Upper lobe of right lung (tissue), 1 donor: ENCODE data around the gene WT1. TPM values are rescaled to one million over a fixed set of nuclear protein-coding genes. Genes with fewer than 3 reads are reported as not detected.

Source experiments
- ATAC-seq: fragments of 200-7000 bp; cut with Tn5 transposase; one replicate; pipeline ENCODE4 v1.9.1; 2020; ENCODE audit warnings: mild to moderate bottlenecking, moderate library complexity
- DNase-seq: peaks from one replicate; pipeline ENCODE4 v3.0.0-alpha.2; 2020
- H3K27ac ChIP-seq: fragments of 200-600 bp; one replicate; pipeline ENCODE4 v1.8.0; 2022
- H3K27me3 ChIP-seq: fragments of 200-600 bp; one replicate; pipeline ENCODE4 v1.8.0; 2022; ENCODE audit warnings: mild to moderate bottlenecking
- H3K36me3 ChIP-seq: fragments of 200-600 bp; one replicate; pipeline ENCODE4 v1.8.0; 2022
- H3K4me1 ChIP-seq: fragments of 200-600 bp; one replicate; pipeline ENCODE4 v1.8.0; 2022
- H3K4me3 ChIP-seq: fragments of 200-600 bp; one replicate; pipeline ENCODE4 v1.8.0; 2022; ENCODE audit warnings: mild to moderate bottlenecking
- H3K9me3 ChIP-seq: fragments of 200-600 bp; one replicate; pipeline ENCODE4 v1.8.0; 2022
- intact Hi-C: fragments of 100-400 bp; cut with DNase I; formaldehyde crosslinking; loops from one replicate; pipeline ENCODE4 v1.11.0; 2022
- total RNA-seq: library from RNA; stranded (reverse); fragmentation: NEBNext Ultra II Directional; extraction: Animal tissue kit (Norgen Biotek cat#: 25700); gene quantifications from one replicate; pipeline ENCODE4 v1.2.1, GENCODE V29; 2021
- TF ChIP-seq, protein P1 (sequence below): fragments of 200-600 bp; IDR thresholded peaks from one replicate; pipeline ENCODE4 v1.8.0; 2022; ENCODE audit warnings: antibody characterized with exemption
- donor health status: DM: no; HTN: yes; CAD: no; lungs with severe emphysema.

WT1 gene
- total RNA-seq, 1 donor from 2014 or later = 1.5 TPM

- ATAC-seq = no peak
- Histone ChIP-seq H3K4me1 (no peaks in the 10 kb centered on the region), H3K27me3 (no peaks in the 10 kb centered on the region), H3K36me3 (no peaks in the 10 kb centered on the region), H3K4me3 (no peak overlapping the region), H3K27ac (no peak overlapping the region), H3K9me3 (no peaks in the 10 kb centered on the region)
- intact Hi-C loops = no loop called here
- DNase-seq = no peak
- TF ChIP-seq, protein P1, sequence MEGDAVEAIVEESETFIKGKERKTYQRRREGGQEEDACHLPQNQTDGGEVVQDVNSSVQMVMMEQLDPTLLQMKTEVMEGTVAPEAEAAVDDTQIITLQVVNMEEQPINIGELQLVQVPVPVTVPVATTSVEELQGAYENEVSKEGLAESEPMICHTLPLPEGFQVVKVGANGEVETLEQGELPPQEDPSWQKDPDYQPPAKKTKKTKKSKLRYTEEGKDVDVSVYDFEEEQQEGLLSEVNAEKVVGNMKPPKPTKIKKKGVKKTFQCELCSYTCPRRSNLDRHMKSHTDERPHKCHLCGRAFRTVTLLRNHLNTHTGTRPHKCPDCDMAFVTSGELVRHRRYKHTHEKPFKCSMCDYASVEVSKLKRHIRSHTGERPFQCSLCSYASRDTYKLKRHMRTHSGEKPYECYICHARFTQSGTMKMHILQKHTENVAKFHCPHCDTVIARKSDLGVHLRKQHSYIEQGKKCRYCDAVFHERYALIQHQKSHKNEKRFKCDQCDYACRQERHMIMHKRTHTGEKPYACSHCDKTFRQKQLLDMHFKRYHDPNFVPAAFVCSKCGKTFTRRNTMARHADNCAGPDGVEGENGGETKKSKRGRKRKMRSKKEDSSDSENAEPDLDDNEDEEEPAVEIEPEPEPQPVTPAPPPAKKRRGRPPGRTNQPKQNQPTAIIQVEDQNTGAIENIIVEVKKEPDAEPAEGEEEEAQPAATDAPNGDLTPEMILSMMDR = no peak
These were observed 34.5 kb upstream of the WT1 start for GRCh38 chr11:32469791-32470190.

GRCh38 chr11:32466279-32466915, 31.1 kb upstream of the WT1 start:
- Histone ChIP-seq H3K27ac (no peak overlapping the region), H3K4me1 (no peaks in the 10 kb centered on the region), H3K4me3 (no peak overlapping the region), H3K27me3 (no peaks in the 10 kb centered on the region), H3K36me3 (no peaks in the 10 kb centered on the region), H3K9me3 (no peaks in the 10 kb centered on the region)
- ATAC-seq (no peak), DNase-seq (no peak)
- intact Hi-C loops = no loop called here
- TF ChIP-seq, protein P1 = no peak

DNA sequence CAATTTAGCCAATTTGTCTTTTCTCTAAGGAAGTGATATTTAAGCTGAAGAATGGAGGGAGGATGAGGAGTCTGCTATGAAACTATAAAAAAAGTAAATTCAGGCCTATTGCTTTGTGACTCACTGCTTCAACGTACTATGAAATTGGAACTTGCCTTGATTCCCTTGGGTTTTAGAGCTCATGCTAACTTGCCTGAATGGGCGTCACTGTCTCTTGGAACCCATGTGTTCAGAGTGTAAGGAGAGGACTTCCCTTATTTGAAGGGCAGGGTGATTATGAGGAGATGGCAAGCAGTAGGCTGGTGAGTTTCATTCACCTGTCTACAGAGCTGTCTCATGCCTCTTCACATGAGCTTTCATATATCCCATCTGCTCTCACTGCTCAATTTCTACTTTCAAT, 28.7 kb upstream of the WT1 start:
- Histone ChIP-seq H3K27ac (no peak overlapping the region), H3K36me3 (no peaks in the 10 kb centered on the region), H3K4me1 (no peaks in the 10 kb centered on the region), H3K4me3 (no peak overlapping the region), H3K27me3 (no peaks in the 10 kb centered on the region), H3K9me3 (no peaks in the 10 kb centered on the region)
- DNase-seq = no peak
- intact Hi-C loops = no loop called here
- TF ChIP-seq, protein P1 = no peak
- no peak for ATAC-seq

DNA sequence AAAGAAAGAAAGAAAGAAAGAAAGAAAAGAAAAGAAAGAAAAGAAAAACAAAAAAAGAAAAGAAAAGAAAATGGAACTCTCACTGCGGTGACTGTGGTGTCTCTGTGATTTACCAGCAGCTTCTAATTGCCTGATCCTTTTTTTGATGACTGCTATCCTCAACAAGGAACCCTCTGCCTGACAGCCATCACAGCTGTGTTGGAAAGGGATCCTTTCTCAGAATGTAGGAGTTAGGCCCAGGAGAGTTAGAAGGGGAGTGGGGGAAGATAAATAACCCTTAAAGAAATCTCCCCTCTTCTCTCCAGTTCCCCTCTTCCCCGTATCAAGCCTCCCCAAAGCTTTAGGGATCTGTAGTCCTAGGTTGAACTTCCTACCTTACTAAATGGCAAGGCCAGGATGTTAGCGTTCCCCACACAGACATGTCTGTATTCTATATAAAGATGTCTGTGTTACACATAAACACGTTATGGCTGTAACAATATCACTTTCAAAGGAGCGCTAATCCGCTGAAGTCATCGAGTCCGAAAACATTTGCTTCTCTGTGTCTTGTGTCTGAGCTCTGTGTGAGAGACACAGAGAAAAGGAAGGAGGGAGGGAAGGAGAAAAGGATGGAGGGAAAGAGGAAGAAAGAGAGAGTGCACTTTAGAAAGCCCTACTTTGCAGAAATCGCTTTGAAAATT, 26.8 kb upstream of the WT1 start:
- H3K4me3 ChIP-seq = no peak overlapping the region
- H3K4me1 ChIP-seq = no peaks in the 10 kb centered on the region
- TF ChIP-seq, protein P1 = no peak
- H3K27ac ChIP-seq = no peak overlapping the region
- intact Hi-C loops = no loop called here
- no peaks in the 10 kb centered on the region for H3K9me3 ChIP-seq
- H3K27me3 ChIP-seq = no peaks in the 10 kb centered on the region
- ATAC-seq (no peak), DNase-seq (no peak)
- H3K36me3 ChIP-seq = no peaks in the 10 kb centered on the region

- ATAC-seq = no peak
- no peaks in the 10 kb centered on the region for H3K36me3 ChIP-seq
- no peaks in the 10 kb centered on the region for H3K9me3 ChIP-seq
- H3K4me1 ChIP-seq = no peaks in the 10 kb centered on the region
- intact Hi-C loops = no loop called here
- H3K27me3 ChIP-seq = no peaks in the 10 kb centered on the region
- TF ChIP-seq, protein P1 = no peak
- H3K4me3 ChIP-seq = no peak overlapping the region
- no peak overlapping the region for H3K27ac ChIP-seq
- no peak for DNase-seq
These were observed 21.5 kb upstream of the WT1 start for GRCh38 chr11:32456864-32457263.
